Stimulated activated CD4-positive, alpha-beta T cell treated with anti-CD3 and anti-CD28 coated beads, Interleukin-15, amount 100 ng/mL, for 48 hours (primary cell): Measurements from ENCODE around the gene TP53I3.
"Not testable (repeated sequence)": the region's sequence is repeated elsewhere in the genome, so short reads cannot be mapped to it uniquely, and the experiment has no call there.

Experiments used
- DNase-seq, 2 donors: peaks; one replicate each; pipeline ENCODE4 v3.0.0-alpha.2; 2020; ENCODE audit warnings: low read depth in 2 of 2

TP53I3 gene

GRCh38 chr2:24054366-24055010 lies 30.1 kb downstream of the TP53I3 start:
- DNase-seq, result no peak

GRCh38 chr2:24052951-24053350 lies 31.7 kb downstream of the TP53I3 start:
- no peak for DNase-seq

GRCh38 chr2:24051833-24052232 lies 32.8 kb downstream of the TP53I3 start:
- no peak for DNase-seq

- DNase-seq, result no peak
These were observed 34.3 kb downstream of the TP53I3 start for GRCh38 chr2:24050041-24050979.

GRCh38 chr2:24049485-24050021 lies 35.1 kb downstream of the TP53I3 start, which contains the start of gene FKBP1B:
Gene FKBP1B (plus strand): TSS chr2:24049741. CDS start chr2:24049850, 109 bp downstream.
- peak; percentile 13 to 53 for DNase-seq

- no peak for DNase-seq
These were observed 35.7 kb downstream of the TP53I3 start for GRCh38 chr2:24048769-24049484.

GRCh38 chr2:24047703-24048033 lies 37.0 kb downstream of the TP53I3 start:
- DNase-seq, result no peak

GRCh38 chr2:24046930-24047702 lies 37.5 kb downstream of the TP53I3 start, which contains the start of gene WDCP:
Gene WDCP (minus strand): TSS chr2:24047391. CDS start chr2:24039494, 7,897 bp downstream.
- DNase-seq, result peak; percentile 89 to 94

- no peak for DNase-seq
These were observed 38.1 kb downstream of the TP53I3 start for GRCh38 chr2:24046599-24046929.

- DNase-seq, result no peak
These were observed 38.8 kb downstream of the TP53I3 start for GRCh38 chr2:24045511-24046508.

- not testable (repeated sequence) for DNase-seq
These were observed 41.5 kb downstream of the TP53I3 start for GRCh38 chr2:24043133-24043532.

GRCh38 chr2:24040511-24040910 lies 44.1 kb downstream of the TP53I3 start:
- no peak for DNase-seq

GRCh38 chr2:24038786-24039499 lies 45.7 kb downstream of the TP53I3 start:
- DNase-seq, result no peak
